Astrocyte (in vitro differentiated cells and primary cell): ENCODE results near the gene CMIP.

ENCODE experiments used
- EZH2 ChIP-seq: IDR thresholded peaks from 2 replicates; pipeline ENCODE4 v1.6.1; 2012; ENCODE audit warnings: mild to moderate bottlenecking, low read length, inconsistent platforms; ENCODE audit not compliant: insufficient read depth
- TF ChIP-seq, protein P1 (sequence below): IDR thresholded peaks from 2 replicates; pipeline ENCODE4 v1.5.1; 2011; ENCODE audit warnings: low read depth, mild to moderate bottlenecking, inconsistent platforms, low read length, moderate library complexity; ENCODE audit not compliant: insufficient read depth

DNA sequence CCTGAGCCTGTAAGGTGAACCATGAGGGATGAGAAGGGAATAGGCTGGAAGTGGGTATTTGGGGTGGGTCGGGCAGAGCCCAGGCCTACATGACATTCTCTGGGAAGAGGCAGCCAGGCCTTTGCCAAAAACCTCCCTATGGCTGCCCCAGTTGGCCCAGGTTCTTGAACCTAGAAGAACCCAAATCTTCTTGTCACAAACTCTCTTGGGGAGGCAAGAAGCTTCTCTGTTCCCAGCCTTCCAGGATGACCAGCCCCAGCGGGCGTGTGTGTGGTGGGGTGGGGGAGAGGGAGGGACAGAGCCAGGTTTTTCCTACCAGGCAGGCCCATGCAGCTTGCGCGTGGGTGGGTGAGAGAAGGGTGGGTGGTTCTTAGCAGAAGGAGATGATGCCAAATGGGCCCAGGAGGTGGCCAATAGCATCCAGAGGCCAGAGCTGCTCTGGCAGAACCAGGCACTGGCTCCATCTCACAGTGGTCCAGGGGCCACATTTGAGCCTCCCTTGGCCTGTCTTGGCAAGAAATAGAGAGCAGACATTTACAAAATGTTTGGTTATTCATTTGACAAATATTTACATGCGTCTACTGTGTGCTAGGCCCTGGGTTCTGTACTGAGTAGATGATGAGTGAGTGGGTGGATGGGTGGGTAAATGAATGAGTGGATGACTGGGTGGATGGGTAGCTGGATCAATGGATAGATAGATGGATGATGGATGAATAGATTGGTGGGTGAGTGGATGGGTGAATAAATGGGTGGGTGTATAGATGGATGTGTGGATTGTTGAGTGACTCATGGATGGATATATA is 290.2 kb downstream of the CMIP start:
- TF ChIP-seq, protein P1, sequence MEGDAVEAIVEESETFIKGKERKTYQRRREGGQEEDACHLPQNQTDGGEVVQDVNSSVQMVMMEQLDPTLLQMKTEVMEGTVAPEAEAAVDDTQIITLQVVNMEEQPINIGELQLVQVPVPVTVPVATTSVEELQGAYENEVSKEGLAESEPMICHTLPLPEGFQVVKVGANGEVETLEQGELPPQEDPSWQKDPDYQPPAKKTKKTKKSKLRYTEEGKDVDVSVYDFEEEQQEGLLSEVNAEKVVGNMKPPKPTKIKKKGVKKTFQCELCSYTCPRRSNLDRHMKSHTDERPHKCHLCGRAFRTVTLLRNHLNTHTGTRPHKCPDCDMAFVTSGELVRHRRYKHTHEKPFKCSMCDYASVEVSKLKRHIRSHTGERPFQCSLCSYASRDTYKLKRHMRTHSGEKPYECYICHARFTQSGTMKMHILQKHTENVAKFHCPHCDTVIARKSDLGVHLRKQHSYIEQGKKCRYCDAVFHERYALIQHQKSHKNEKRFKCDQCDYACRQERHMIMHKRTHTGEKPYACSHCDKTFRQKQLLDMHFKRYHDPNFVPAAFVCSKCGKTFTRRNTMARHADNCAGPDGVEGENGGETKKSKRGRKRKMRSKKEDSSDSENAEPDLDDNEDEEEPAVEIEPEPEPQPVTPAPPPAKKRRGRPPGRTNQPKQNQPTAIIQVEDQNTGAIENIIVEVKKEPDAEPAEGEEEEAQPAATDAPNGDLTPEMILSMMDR, result no peak
- TF ChIP-seq EZH2, result no peak
